Neural cell (in vitro differentiated cells): ENCODE data around the gene ZNF346.

Source experiments
- SMC3 ChIP-seq: fragments of 450-650 bp; conservative IDR thresholded peaks from 2 replicates; pipeline ENCODE4 v1.6.1; 2014; ENCODE audit warnings: antibody characterized with exemption, mild to moderate bottlenecking, moderate library complexity; ENCODE audit not compliant: poor library complexity
- TF ChIP-seq, protein P1 (sequence below): fragments of 450-650 bp; IDR thresholded peaks from 2 replicates; pipeline ENCODE4 v1.5.1; 2014; ENCODE audit warnings: antibody characterized with exemption, mild to moderate bottlenecking, moderate library complexity; ENCODE audit not compliant: poor library complexity, severe bottlenecking

DNA sequence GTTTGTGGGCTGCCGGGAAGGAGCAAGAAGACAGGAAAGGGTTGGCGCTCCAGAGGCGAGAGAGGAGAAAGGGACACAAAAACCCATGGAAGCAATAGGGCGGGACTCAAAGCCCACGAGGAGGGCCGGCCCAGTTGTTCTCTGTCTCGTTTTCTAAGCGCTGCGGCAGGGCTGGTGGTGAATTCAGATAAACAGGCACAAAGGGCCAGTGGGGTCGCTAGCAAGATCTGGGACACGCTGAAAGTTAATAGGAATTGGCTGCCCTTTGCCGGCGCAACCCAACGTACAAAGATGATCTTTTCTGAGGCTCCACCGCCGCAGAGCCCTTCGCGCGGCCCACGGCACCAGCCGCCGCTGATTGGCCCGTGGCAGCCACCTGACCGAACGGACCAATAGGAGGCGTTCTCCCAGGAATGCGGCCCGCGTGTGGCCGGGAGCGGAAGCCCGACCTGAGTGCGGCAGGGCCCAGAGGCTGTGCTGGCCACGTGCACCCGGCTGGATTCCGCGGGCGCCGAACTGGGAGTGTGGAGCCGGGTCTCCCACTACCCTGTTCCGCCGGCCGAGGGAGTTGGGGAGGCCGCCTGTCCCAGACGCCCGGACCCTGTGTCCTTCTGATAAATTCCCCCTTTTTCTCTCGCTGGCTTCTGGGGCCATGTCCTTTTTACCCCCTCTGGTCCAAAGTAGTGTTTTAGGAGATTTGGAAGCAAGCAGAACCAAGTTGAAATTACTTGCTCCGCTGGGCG, 94.3 kb downstream of the ZNF346 start:
- TF ChIP-seq, protein P1, sequence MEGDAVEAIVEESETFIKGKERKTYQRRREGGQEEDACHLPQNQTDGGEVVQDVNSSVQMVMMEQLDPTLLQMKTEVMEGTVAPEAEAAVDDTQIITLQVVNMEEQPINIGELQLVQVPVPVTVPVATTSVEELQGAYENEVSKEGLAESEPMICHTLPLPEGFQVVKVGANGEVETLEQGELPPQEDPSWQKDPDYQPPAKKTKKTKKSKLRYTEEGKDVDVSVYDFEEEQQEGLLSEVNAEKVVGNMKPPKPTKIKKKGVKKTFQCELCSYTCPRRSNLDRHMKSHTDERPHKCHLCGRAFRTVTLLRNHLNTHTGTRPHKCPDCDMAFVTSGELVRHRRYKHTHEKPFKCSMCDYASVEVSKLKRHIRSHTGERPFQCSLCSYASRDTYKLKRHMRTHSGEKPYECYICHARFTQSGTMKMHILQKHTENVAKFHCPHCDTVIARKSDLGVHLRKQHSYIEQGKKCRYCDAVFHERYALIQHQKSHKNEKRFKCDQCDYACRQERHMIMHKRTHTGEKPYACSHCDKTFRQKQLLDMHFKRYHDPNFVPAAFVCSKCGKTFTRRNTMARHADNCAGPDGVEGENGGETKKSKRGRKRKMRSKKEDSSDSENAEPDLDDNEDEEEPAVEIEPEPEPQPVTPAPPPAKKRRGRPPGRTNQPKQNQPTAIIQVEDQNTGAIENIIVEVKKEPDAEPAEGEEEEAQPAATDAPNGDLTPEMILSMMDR, result no peak
- no peak for TF ChIP-seq SMC3
